Smooth muscle cell (in vitro differentiated cells): Measurements from ENCODE around the gene CELA1. TPM values are rescaled to one million over a fixed set of nuclear protein-coding genes. Genes with fewer than 3 reads are reported as not detected.

ENCODE experiments used
- DNase-seq: peaks from one replicate; lab custom pipeline; 2025; ENCODE audit not compliant: unreplicated experiment; lab: John Stamatoyannopoulos, UW
- H2AFZ ChIP-seq: fragments of 200-600 bp; sonication (generic); 2 replicates; pipeline ENCODE4 v1.6.0; 2016; ENCODE audit warnings: antibody characterized with exemption, low read depth, mild to moderate bottlenecking
- H3F3A ChIP-seq: fragments of 200-600 bp; sonication (generic); 2 replicates; pipeline ENCODE4 v1.6.0; 2017; ENCODE audit warnings: antibody characterized with exemption, low read depth
- H3K27ac ChIP-seq: fragments of 200-600 bp; sonication (generic); 2 replicates; pipeline ENCODE4 v1.5.1; 2016; ENCODE audit warnings: low read depth, mild to moderate bottlenecking
- H3K27me3 ChIP-seq: fragments of 200-600 bp; sonication (generic); 2 replicates; pipeline ENCODE4 v1.6.1; 2016; ENCODE audit warnings: low read depth, mild to moderate bottlenecking
- H3K36me3 ChIP-seq: fragments of 200-600 bp; sonication (generic); 2 replicates; pipeline ENCODE4 v1.5.1; 2016; ENCODE audit warnings: low read depth
- H3K4me1 ChIP-seq: fragments of 200-600 bp; sonication (generic); 2 replicates; pipeline ENCODE4 v1.5.1; 2016; ENCODE audit warnings: low read depth
- H3K4me2 ChIP-seq: fragments of 200-600 bp; sonication (generic); 2 replicates; pipeline ENCODE4 v1.6.0; 2016; ENCODE audit warnings: mild to moderate bottlenecking
- H3K4me3 ChIP-seq: fragments of 200-600 bp; sonication (generic); 2 replicates; pipeline ENCODE4 v1.5.1; 2016; ENCODE audit warnings: mild to moderate bottlenecking
- H3K79me2 ChIP-seq: fragments of 200-600 bp; sonication (generic); 2 replicates; pipeline ENCODE4 v1.6.0; 2016; ENCODE audit warnings: low read depth, mild to moderate bottlenecking
- H3K9ac ChIP-seq: fragments of 200-600 bp; sonication (generic); 2 replicates; pipeline ENCODE4 v1.6.0; 2016; ENCODE audit warnings: low read depth
- H3K9me3 ChIP-seq: fragments of 200-600 bp; sonication (generic); replicated peaks from 2 replicates; pipeline ENCODE4 v1.5.1; 2016; ENCODE audit warnings: low read depth
- H4K20me1 ChIP-seq: fragments of 200-600 bp; sonication (generic); 2 replicates; pipeline ENCODE4 v1.6.0; 2016; ENCODE audit warnings: low read depth
- WGBS: methylation state at CpG from one replicate; pipeline ENCODE4 v1.1.7; 2016; ENCODE audit warnings: low lambda C conversion rate; 5-methylcytosine and 5-hydroxymethylcytosine counted together
- polyA plus RNA-seq: library from polyadenylated mRNA; unstranded; fragments of >200 nt; fragmentation: Nextera tagmentation; extraction: Ambion mirVana; gene quantifications from 2 replicates; pipeline ENCODE4 v1.2.1, GENCODE V29; 2016
- total RNA-seq: library from RNA; depleted of rRNA; stranded (reverse); fragments of >200 nt; gene quantifications from 2 replicates; pipeline ENCODE4 v1.2.3, GENCODE V29; 2014
- TF ChIP-seq, protein P1 (sequence below): fragments of 200-600 bp; sonication (generic); IDR thresholded peaks from 2 replicates; pipeline ENCODE4 v1.5.1; 2017; ENCODE audit warnings: borderline replicate concordance, mild to moderate bottlenecking, antibody characterized with exemption; ENCODE audit not compliant: insufficient read depth, poor library complexity, severe bottlenecking

Gene CELA1
- total and polyA plus RNA-seq, 2 experiments from 2014 or later, result not detected

DNA sequence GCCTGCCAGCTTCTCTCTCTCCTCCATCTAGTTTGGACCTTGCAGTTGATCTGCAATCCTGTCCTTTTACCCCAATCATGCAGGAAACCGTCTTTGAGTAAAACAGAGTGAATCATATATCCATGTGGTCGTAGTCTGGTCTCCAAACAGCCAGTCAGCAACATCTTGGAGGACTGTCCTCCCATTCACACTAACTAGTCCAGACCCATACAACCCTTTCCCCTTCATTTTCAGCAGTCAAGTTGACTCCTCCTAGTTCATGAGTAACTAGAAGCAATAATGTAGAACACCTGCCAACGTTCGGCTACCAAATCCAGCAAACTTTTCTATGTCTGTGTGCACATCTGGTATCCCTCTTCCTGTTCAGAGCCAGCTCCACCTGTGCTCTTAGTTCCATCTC, 11.7 kb downstream of the CELA1 start:
- H3K4me1 ChIP-seq, result no peaks in the 10 kb centered on the region
- no peak overlapping the region for H3K9ac ChIP-seq
- DNase-seq, result no peak
- H3K4me2 ChIP-seq, result no peak overlapping the region
- H3F3A ChIP-seq, result no peaks in the 10 kb centered on the region
- H3K9me3 ChIP-seq, result no peaks in the 10 kb centered on the region
- H3K27me3 ChIP-seq, result no peaks in the 10 kb centered on the region
- no peaks in the 10 kb centered on the region for H4K20me1 ChIP-seq
- no peak overlapping the region for H3K4me3 ChIP-seq
- TF ChIP-seq, protein P1, sequence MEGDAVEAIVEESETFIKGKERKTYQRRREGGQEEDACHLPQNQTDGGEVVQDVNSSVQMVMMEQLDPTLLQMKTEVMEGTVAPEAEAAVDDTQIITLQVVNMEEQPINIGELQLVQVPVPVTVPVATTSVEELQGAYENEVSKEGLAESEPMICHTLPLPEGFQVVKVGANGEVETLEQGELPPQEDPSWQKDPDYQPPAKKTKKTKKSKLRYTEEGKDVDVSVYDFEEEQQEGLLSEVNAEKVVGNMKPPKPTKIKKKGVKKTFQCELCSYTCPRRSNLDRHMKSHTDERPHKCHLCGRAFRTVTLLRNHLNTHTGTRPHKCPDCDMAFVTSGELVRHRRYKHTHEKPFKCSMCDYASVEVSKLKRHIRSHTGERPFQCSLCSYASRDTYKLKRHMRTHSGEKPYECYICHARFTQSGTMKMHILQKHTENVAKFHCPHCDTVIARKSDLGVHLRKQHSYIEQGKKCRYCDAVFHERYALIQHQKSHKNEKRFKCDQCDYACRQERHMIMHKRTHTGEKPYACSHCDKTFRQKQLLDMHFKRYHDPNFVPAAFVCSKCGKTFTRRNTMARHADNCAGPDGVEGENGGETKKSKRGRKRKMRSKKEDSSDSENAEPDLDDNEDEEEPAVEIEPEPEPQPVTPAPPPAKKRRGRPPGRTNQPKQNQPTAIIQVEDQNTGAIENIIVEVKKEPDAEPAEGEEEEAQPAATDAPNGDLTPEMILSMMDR, result no peak
- WGBS, result 67% methylated on average over 4 of the region's 4 CpGs
- H3K79me2 ChIP-seq, result no peaks in the 10 kb centered on the region
- H3K27ac ChIP-seq, result no peak overlapping the region
- H3K36me3 ChIP-seq, result no peaks in the 10 kb centered on the region
- H2AFZ ChIP-seq, result no peak overlapping the region

DNA sequence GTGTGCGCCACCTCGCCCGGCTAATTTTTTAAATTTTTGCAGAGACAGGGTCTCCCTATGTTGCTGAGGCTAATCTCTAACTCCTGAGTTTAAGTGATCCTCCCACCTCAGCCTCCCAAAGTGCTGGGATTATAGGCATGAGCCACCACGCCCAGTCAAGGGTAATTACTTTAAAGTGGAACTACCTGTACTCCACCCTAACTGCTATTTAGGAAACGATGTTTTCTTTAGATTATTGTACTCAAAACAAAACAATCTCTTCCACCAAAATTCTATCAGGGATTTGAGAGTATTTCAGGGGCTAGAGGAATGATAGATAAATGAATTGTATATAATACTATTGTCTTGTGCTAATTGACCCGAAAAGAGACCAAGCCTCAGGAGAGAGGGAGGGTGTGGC, 12.9 kb downstream of the CELA1 start:
- Histone ChIP-seq H3F3A (no peaks in the 10 kb centered on the region), H3K4me1 (no peaks in the 10 kb centered on the region), H3K4me2 (no peak overlapping the region), H3K36me3 (no peaks in the 10 kb centered on the region), H2AFZ (no peak overlapping the region), H3K27ac (no peak overlapping the region), H3K9ac (no peak overlapping the region), H4K20me1 (no peaks in the 10 kb centered on the region), H3K79me2 (no peaks in the 10 kb centered on the region), H3K27me3 (no peaks in the 10 kb centered on the region), H3K4me3 (no peak overlapping the region), H3K9me3 (no peaks in the 10 kb centered on the region)
- WGBS, result 79% methylated on average over 6 of the region's 6 CpGs
- TF ChIP-seq, protein P1, result no peak
- no peak for DNase-seq

DNA sequence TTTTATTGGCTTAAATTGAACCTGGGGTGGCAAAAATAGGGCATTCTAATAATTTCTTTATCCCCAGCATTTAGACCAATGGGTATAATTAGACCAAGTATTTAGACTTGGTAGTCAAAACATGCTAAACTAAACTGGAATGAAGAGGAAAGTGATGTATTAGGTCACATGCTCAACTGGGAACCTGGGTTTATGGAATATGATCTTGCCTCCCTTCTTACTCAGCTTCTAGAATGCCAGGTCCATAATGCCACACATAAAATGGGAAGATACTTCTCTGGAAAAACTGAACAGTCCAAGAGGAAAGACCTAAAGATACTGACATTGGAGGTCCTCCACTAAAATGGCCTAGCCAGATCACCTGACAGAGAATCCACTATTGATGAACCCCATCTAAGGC, 16.3 kb downstream of the CELA1 start:
- peak overlapping the region; percentile 43 for H2AFZ ChIP-seq

DNA sequence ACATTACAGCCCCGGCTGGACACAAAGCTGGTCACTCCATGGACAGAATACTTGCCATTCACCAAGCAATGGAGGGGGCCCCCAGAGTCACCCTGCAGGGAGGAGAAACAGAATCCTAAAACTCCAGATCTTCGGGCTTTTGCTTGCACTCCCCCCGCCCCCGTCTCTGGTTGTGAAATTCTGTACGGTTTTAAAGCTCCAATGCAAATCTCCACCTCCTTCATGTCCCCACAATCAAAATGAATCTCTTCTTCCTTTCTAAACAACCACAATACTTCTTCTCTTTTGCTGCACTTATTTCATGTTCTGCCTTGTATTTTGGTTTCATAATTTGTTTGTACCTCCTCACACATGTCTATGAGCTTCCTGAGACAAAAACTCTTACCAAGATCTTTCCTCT, 16.7 kb downstream of the CELA1 start:
- Histone ChIP-seq H2AFZ (peak overlapping the region; percentile 43), H3K79me2 (no peaks in the 10 kb centered on the region), H3K9me3 (no peaks in the 10 kb centered on the region), H3K27me3 (no peaks in the 10 kb centered on the region), H3K27ac (no peak overlapping the region), H3K9ac (no peak overlapping the region), H4K20me1 (no peaks in the 10 kb centered on the region), H3K4me3 (no peak overlapping the region), H3K4me1 (peaks cover 12% of the 10 kb centered on the region), H3F3A (no peaks in the 10 kb centered on the region), H3K4me2 (no peak overlapping the region), H3K36me3 (no peaks in the 10 kb centered on the region)
- TF ChIP-seq, protein P1, result no peak
- no peak for DNase-seq
- 75% methylated on average over 5 of the region's 5 CpGs for WGBS

More for the DNA sequence above, 16.3 kb downstream of the CELA1 start:
- Histone ChIP-seq H3K36me3 (no peaks in the 10 kb centered on the region), H3K4me2 (no peak overlapping the region), H3K4me1 (peaks cover 12% of the 10 kb centered on the region), H3K9ac (no peak overlapping the region), H4K20me1 (no peaks in the 10 kb centered on the region), H3K79me2 (no peaks in the 10 kb centered on the region), H3K27ac (no peak overlapping the region), H3K9me3 (no peaks in the 10 kb centered on the region), H3F3A (no peaks in the 10 kb centered on the region), H3K4me3 (no peak overlapping the region), H3K27me3 (no peaks in the 10 kb centered on the region)
- DNase-seq, result no peak
- TF ChIP-seq, protein P1, result no peak
